ENCODE measurements around the gene MRPS33. TPM values are rescaled to one million over a fixed set of nuclear protein-coding genes. Genes with fewer than 3 reads are reported as not detected.

MRPS33 gene
- total and polyA plus RNA-seq, 2 donors (not counting 1 experiment from before 2014, with no cell fraction given): 9.1 to 25.3 TPM

- no peak overlapping the region for H3K4me3 Mint-ChIP-seq
- no peak overlapping the region for H3K27ac ChIP-seq (ENCODE audit: low read length in 2 of 2)
These were observed 8.5 kb upstream of the MRPS33 start for GRCh38 chr7:141023295-141023694.

GRCh38 chr7:141017555-141017954, 2.8 kb upstream of the MRPS33 start:
- H3K9me3 ChIP-seq (ENCODE audit: control extremely low read depth in 1 of 3, control insufficient read depth in 2 of 3, insufficient read depth in 1 of 3, low read length in 2 of 3): peaks cover 1 to 4% (median 3%) of the 10 kb centered on the region in 3 donors
- intact Hi-C loops (cut with micrococcal nuclease): loop anchor here (10.0 kb wide), 2 partner anchors 517 to 783 kb away; no protein-coding TSS in a partner anchor
- no peak overlapping the region for H3K27ac Mint-ChIP-seq
- no peak overlapping the region for H2AFZ ChIP-seq (ENCODE audit: insufficient read depth, low read depth, low read length, poor library complexity, severe bottlenecking)
- H3K27me3 ChIP-seq (replicated peaks in 1 of 4; ENCODE audit: control extremely low read depth in 1 of 4, control insufficient read depth in 3 of 4, insufficient read depth in 4 of 4, low read length in 3 of 4): peaks cover 0 to 7% (median 2%) of the 10 kb centered on the region in 4 experiments
- peaks cover 4% of the 10 kb centered on the region for H3K79me2 ChIP-seq (ENCODE audit: control insufficient read depth, insufficient read depth, low read length)
- no peaks in the 10 kb centered on the region for H3K36me3 ChIP-seq (replicated peaks in 1 of 2; ENCODE audit: control extremely low read depth in 1 of 2, control insufficient read depth in 1 of 2, extremely low read depth in 1 of 2, insufficient read depth in 2 of 2, low read length in 1 of 2)
- H3K4me2 ChIP-seq (replicated peaks; ENCODE audit: low read depth, low read length, poor library complexity, severe bottlenecking): no peak overlapping the region
- CTCF ChIA-PET: interaction anchor here (12.1 kb wide), 1 partner anchor 204 kb away, joined by 254 read pairs; no protein-coding TSS in a partner anchor
- no peak overlapping the region for H3K27ac ChIP-seq (ENCODE audit: low read length in 2 of 2)
- peaks cover 24% of the 10 kb centered on the region for H3K4me1 Mint-ChIP-seq
- no peaks in the 10 kb centered on the region for H3K9me3 Mint-ChIP-seq (ENCODE audit: insufficient read depth)
- TF ChIP-seq CTCF (IDR thresholded peaks at IDR 0.05) (no peak), EZH2 (IDR thresholded peaks at IDR 0.05; ENCODE audit: borderline replicate concordance, insufficient read depth, low read depth, low read length, poor library complexity, severe bottlenecking) (no peak)
- DNase-seq (no peak), ATAC-seq (ENCODE audit: low read depth) (no peak)
- no peak overlapping the region for H3K9ac ChIP-seq (ENCODE audit: low read length)
- POLR2A ChIA-PET: no interaction called here
- H3K27me3 Mint-ChIP-seq: peaks cover 39% of the 10 kb centered on the region
- H3K4me3 Mint-ChIP-seq: no peak overlapping the region
- peaks cover 10 to 11% of the 10 kb centered on the region in 2 donors for H3K4me1 ChIP-seq (ENCODE audit: control insufficient read depth in 2 of 2, insufficient read depth in 2 of 2, low read length in 2 of 2)
- whole genome bisulfite sequencing (ENCODE audit: insufficient coverage): no CpG with 5 or more reads among the region's 3 CpGs
- no peak overlapping the region for H3K4me3 ChIP-seq (ENCODE audit: control extremely low read depth in 1 of 5, extremely low read depth in 1 of 5, insufficient read depth in 1 of 5, low read depth in 2 of 5, low read length in 4 of 5)
- H4K20me1 ChIP-seq (ENCODE audit: control insufficient read depth, insufficient read depth, low read length, poor library complexity, severe bottlenecking): no peaks in the 10 kb centered on the region

More at GRCh38 chr7:141023295-141023694, 8.5 kb upstream of the MRPS33 start:
- no peak overlapping the region for H3K4me2 ChIP-seq (replicated peaks; ENCODE audit: low read depth, low read length, poor library complexity, severe bottlenecking)
- H3K27ac Mint-ChIP-seq: no peak overlapping the region
- peaks cover 0 to 12% (median 6%) of the 10 kb centered on the region in 3 donors for H3K9me3 ChIP-seq (ENCODE audit: control extremely low read depth in 1 of 3, control insufficient read depth in 2 of 3, insufficient read depth in 1 of 3, low read length in 2 of 3)
- H3K79me2 ChIP-seq (ENCODE audit: control insufficient read depth, insufficient read depth, low read length): no peaks in the 10 kb centered on the region
- no peaks in the 10 kb centered on the region for H3K36me3 ChIP-seq (replicated peaks in 1 of 2; ENCODE audit: control extremely low read depth in 1 of 2, control insufficient read depth in 1 of 2, extremely low read depth in 1 of 2, insufficient read depth in 2 of 2, low read length in 1 of 2)
- intact Hi-C loops (cut with micrococcal nuclease): no loop called here
- peaks cover 0 to 7% (median 2%) of the 10 kb centered on the region in 4 experiments for H3K27me3 ChIP-seq (replicated peaks in 1 of 4; ENCODE audit: control extremely low read depth in 1 of 4, control insufficient read depth in 3 of 4, insufficient read depth in 4 of 4, low read length in 3 of 4)
- no peak overlapping the region for H3K9ac ChIP-seq (ENCODE audit: low read length)
- H3K9me3 Mint-ChIP-seq (ENCODE audit: insufficient read depth): peaks cover 7% of the 10 kb centered on the region
- TF ChIP-seq EZH2 (IDR thresholded peaks at IDR 0.05; ENCODE audit: borderline replicate concordance, insufficient read depth, low read depth, low read length, poor library complexity, severe bottlenecking) (no peak), CTCF (IDR thresholded peaks at IDR 0.05) (no peak)
- CTCF ChIA-PET: no interaction called here
- no peaks in the 10 kb centered on the region for H3K4me1 ChIP-seq (ENCODE audit: control insufficient read depth in 2 of 2, insufficient read depth in 2 of 2, low read length in 2 of 2)
- WGBS (ENCODE audit: insufficient coverage): no CpG with 5 or more reads among the region's 1 CpG
- POLR2A ChIA-PET: no interaction called here
- no peak overlapping the region for H3K4me3 ChIP-seq (ENCODE audit: control extremely low read depth in 1 of 5, extremely low read depth in 1 of 5, insufficient read depth in 1 of 5, low read depth in 2 of 5, low read length in 4 of 5)
- no peaks in the 10 kb centered on the region for H3K4me1 Mint-ChIP-seq
- no peak overlapping the region for H2AFZ ChIP-seq (ENCODE audit: insufficient read depth, low read depth, low read length, poor library complexity, severe bottlenecking)
- no peaks in the 10 kb centered on the region for H4K20me1 ChIP-seq (ENCODE audit: control insufficient read depth, insufficient read depth, low read length, poor library complexity, severe bottlenecking)
- H3K27me3 Mint-ChIP-seq: peaks cover 64% of the 10 kb centered on the region
- ATAC-seq (ENCODE audit: low read depth) (no peak), DNase-seq (no peak)
